GM12874 (cell line): ENCODE data around the gene FARS2.

Experiments used
- TF ChIP-seq, protein P1 (sequence below): IDR thresholded peaks from 2 replicates; pipeline ENCODE4 v1.5.1; 2011; ENCODE audit warnings: low read depth, mild to moderate bottlenecking, control low read depth, low read length, moderate library complexity; ENCODE audit not compliant: insufficient read depth

Gene FARS2

DNA sequence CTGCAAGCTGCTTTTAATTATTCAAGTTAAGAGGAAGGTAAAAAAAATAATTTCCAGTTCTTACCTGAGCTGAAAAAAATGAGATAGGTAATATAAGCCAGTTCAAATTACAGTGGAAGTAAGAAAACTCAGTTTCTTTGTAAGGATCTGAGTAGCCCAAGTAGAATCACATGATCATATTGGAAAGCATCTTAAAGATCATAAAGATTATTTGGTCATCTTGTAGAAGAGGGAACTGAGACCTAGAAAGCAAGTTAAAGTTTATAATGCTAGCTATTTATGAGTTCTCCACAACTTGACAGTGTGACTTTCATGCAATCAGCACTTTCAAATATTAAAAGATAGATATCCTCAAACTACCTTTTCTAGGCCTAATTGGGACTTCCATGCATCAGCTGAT, 80.5 kb downstream of the FARS2 start:
- TF ChIP-seq, protein P1, sequence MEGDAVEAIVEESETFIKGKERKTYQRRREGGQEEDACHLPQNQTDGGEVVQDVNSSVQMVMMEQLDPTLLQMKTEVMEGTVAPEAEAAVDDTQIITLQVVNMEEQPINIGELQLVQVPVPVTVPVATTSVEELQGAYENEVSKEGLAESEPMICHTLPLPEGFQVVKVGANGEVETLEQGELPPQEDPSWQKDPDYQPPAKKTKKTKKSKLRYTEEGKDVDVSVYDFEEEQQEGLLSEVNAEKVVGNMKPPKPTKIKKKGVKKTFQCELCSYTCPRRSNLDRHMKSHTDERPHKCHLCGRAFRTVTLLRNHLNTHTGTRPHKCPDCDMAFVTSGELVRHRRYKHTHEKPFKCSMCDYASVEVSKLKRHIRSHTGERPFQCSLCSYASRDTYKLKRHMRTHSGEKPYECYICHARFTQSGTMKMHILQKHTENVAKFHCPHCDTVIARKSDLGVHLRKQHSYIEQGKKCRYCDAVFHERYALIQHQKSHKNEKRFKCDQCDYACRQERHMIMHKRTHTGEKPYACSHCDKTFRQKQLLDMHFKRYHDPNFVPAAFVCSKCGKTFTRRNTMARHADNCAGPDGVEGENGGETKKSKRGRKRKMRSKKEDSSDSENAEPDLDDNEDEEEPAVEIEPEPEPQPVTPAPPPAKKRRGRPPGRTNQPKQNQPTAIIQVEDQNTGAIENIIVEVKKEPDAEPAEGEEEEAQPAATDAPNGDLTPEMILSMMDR = no peak

DNA sequence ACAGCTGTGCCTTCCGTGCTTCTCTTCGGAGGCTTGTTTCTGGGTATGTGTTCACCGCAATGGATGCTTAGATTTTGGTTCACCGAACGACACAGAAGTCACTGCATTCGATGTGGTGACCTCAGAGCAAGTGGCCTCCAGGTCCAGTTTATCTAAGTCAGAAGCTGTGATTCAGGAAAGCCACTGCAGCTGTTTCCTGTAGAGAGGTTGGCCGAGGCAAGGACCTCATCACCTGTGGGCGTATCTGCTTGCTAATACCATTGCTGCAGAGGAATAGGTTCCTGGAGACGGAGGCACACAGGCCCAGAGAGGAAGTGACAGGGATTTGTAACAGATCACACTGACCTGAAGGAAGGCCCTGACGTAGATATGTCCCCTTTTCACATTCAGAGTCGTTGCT, 82.7 kb downstream of the FARS2 start:
- TF ChIP-seq, protein P1 = no peak

DNA sequence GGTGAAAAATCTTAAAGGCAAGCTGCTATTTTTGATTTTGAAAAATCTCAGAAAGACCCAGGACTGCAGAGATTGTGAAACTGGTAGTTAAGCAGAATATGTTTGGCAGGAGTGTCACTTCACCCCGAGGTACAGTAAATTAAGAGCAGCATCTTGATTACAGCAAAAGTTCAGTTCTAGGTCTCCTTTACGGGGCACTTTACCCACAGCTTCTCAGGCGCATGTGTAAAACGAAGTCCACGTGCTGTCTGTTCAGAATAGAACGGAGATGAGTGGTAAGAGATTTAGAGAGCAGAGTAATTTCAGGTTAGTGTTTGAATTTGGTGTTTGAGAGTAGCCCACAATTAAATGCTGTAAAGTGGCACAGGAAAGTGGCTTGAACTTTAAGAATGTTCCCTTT, 84.0 kb downstream of the FARS2 start:
- TF ChIP-seq, protein P1 = no peak

DNA sequence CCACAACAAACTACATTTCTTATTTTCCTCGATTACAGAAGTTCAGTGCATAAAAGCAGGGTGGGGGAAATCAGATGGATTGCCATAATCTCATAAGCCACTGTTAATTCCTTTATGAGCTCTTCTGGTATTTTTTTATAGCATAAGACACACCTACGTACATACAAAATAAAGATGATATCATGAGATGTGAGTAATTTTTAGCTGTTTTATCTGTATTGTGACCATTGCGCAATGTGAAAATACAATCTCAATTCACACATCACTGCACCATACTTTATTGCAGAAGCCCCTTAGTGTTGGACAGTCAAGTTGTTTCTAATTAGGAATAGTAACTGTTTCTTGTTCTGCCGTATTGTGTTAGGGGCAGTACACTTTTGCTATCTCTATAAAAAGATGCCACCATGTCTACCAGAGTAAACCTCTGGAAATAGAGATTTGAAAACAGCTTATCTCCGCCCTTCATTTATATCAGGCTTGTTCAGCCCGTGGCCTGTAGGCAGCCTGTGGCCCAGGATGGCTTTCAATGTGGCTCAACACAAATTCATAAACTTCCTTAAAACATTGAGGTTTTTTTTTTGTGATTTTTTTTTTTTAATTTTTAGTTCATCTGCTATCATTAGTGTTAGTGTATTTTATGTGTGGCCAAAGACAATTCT, 90.4 kb downstream of the FARS2 start:
- TF ChIP-seq, protein P1 = no peak

DNA sequence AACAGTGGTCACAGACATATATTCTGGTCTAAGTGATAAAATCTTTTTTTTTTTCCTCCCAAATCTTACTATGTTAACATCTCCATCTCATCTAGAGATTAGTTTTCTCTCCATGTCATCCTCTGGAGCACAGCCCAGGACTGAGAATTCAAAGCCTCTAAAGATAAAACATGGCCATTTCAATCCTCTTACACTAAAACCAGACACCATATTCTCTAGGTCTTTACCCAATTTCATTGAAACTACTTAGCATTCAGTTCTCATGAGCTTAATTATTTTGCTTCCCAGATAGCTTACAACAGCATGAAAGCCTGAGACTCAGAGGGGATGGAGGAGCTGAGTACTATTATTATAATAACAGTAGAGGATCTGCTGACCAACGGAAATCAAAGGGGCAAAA, 92.7 kb downstream of the FARS2 start:
- TF ChIP-seq, protein P1 = no peak

DNA sequence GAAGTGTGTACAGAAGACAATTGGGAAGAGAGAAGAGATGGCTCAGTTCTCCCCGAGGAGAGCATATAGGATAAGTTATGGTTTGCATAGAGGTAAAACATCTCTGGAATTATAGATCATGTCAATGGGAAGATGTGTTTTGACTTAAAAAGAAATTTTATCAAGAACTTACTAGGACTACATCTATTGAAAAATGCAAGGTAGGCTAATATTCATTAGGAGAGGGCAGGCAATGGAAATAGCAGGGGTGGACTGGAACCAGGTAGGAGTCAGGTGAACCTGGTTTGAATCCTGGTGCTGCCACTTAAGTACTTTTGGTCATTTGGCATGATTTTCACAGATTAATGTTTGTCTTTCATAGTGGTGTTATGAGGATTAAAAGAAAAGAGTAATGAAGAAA, 96.2 kb downstream of the FARS2 start:
- TF ChIP-seq, protein P1 = no peak

DNA sequence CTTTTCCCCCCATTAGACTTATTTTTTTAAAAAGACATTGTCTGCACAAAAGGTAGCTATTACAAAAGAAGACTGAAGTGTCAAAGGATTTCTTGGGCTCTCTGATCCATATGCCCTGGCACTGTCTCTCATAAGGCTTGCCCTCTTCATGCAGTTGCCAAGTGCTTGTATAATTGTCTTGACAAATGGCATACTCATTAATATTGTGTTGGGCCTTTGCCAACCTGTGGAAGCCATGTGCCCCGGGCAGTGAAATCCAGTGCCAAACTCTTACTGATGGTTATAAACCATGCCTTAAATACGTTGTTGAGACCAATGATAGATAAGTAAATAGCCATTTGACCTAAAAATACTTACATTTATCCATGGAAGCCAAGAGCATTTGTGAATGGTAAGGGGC, 98.1 kb downstream of the FARS2 start:
- TF ChIP-seq, protein P1 = no peak
